GM23338 (cell line): Measurements from ENCODE around the gene LDHA. TPM values are rescaled to one million over a fixed set of nuclear protein-coding genes. Genes with fewer than 3 reads are reported as not detected.

Experiments used
- ATAC-seq: fragments of 200-7000 bp; cut with Tn5 transposase; 3 replicates; pipeline ENCODE4 v1.9.1; 2020
- DNase-seq: peaks from one replicate; pipeline ENCODE4 v3.0.0-alpha.2; 2015; ENCODE audit warnings: low spot score
- H2AFZ ChIP-seq: fragments of 200-600 bp; sonication (generic); 2 replicates; pipeline ENCODE4 v1.8.0; 2016; ENCODE audit warnings: antibody characterized with exemption, mild to moderate bottlenecking, moderate library complexity
- H3F3A ChIP-seq: fragments of 200-600 bp; sonication (generic); replicated peaks from 2 replicates; pipeline ENCODE4 v1.8.0; 2017; ENCODE audit warnings: antibody characterized with exemption, mixed run types, low read depth
- H3K27ac ChIP-seq: fragments of 200-600 bp; sonication (generic); 2 replicates; pipeline ENCODE4 v1.6.1; 2016; ENCODE audit warnings: low read depth
- H3K27me3 ChIP-seq: fragments of 200-600 bp; sonication (generic); 2 replicates; pipeline ENCODE4 v1.8.0; 2016; ENCODE audit warnings: mild to moderate bottlenecking, mixed run types, moderate library complexity; ENCODE audit not compliant: insufficient read depth
- H3K36me3 ChIP-seq: fragments of 200-600 bp; sonication (generic); 2 replicates; pipeline ENCODE4 v1.8.0; 2016; ENCODE audit warnings: mild to moderate bottlenecking; ENCODE audit not compliant: insufficient read depth
- H3K4me1 ChIP-seq: fragments of 200-600 bp; sonication (generic); 2 replicates; pipeline ENCODE4 v1.8.0; 2016; ENCODE audit warnings: mild to moderate bottlenecking, moderate library complexity; ENCODE audit not compliant: insufficient read depth
- H3K4me2 ChIP-seq: fragments of 200-600 bp; sonication (generic); 2 replicates; pipeline ENCODE4 v1.7.1; 2017; ENCODE audit warnings: mixed run types
- H3K4me3 ChIP-seq: fragments of 200-600 bp; sonication (generic); 2 replicates; pipeline ENCODE4 v1.6.1; 2016; ENCODE audit warnings: mixed run types
- H3K79me2 ChIP-seq: fragments of 200-600 bp; sonication (generic); replicated peaks from 2 replicates; pipeline ENCODE4 v1.8.0; 2017; ENCODE audit warnings: mild to moderate bottlenecking; ENCODE audit not compliant: insufficient read depth
- H3K9me2 ChIP-seq: fragments of 200-600 bp; sonication (generic); 2 replicates; pipeline ENCODE4 v1.8.0; 2017; ENCODE audit not compliant: insufficient read depth
- H4K20me1 ChIP-seq: fragments of 200-600 bp; sonication (generic); replicated peaks from 2 replicates; pipeline ENCODE4 v1.8.0; 2017; ENCODE audit warnings: mild to moderate bottlenecking; ENCODE audit not compliant: insufficient read depth
- H3K27ac Mint-ChIP-seq: 2 replicates; pipeline ENCODE4 v1.8.0; 2020; ENCODE audit warnings: inconsistent platforms, mild to moderate bottlenecking, moderate library complexity, mixed read lengths
- H3K27me3 Mint-ChIP-seq: 3 replicates; pipeline ENCODE4 v1.8.0; 2022; ENCODE audit warnings: low read depth, mild to moderate bottlenecking, moderate library complexity, mixed read lengths, inconsistent platforms; ENCODE audit not compliant: insufficient read depth, poor library complexity
- H3K36me3 Mint-ChIP-seq: 3 replicates; pipeline ENCODE4 v1.8.0; 2021; ENCODE audit warnings: low read depth, mild to moderate bottlenecking, inconsistent platforms, moderate library complexity, mixed read lengths
- H3K4me1 Mint-ChIP-seq: 3 replicates; pipeline ENCODE4 v1.8.0; 2020; ENCODE audit warnings: mild to moderate bottlenecking, inconsistent platforms, mixed read lengths
- H3K4me3 Mint-ChIP-seq: 3 replicates; pipeline ENCODE4 v1.8.0; 2021; ENCODE audit warnings: moderate library complexity, mild to moderate bottlenecking, inconsistent platforms, mixed read lengths
- H3K9me3 Mint-ChIP-seq: 3 replicates; pipeline ENCODE4 v1.8.0; 2020; ENCODE audit warnings: moderate library complexity, mild to moderate bottlenecking, inconsistent platforms, mixed read lengths
- CREB1 ChIP-seq: fragments of 250-450 bp; sonication (Bioruptor Pico); IDR thresholded peaks from 2 replicates; pipeline ENCODE4 v1.5.0; 2020; ENCODE audit warnings: low read depth, mild to moderate bottlenecking, moderate library complexity
- EZH2phosphoT487 ChIP-seq: fragments of 200-600 bp; sonication (generic); IDR thresholded peaks from one replicate; pipeline ENCODE4 v1.8.1; 2018; ENCODE audit warnings: antibody characterized with exemption; ENCODE audit not compliant: unreplicated experiment
- JUNB ChIP-seq: IDR thresholded peaks from one replicate; pipeline ENCODE4 v1.6.1; 2016; ENCODE audit warnings: antibody characterized with exemption; ENCODE audit not compliant: unreplicated experiment
- NANOG ChIP-seq: IDR thresholded peaks from 2 replicates; pipeline ENCODE4 v1.6.1; 2016; ENCODE audit warnings: antibody characterized with exemption, borderline replicate concordance
- POLR2AphosphoS5 ChIP-seq: IDR thresholded peaks from 2 replicates; pipeline ENCODE4 v1.6.1; 2016; ENCODE audit warnings: antibody characterized with exemption, low read depth
- ZNF114 ChIP-seq: fragments of 250-450 bp; sonication (Bioruptor Pico); IDR thresholded peaks from 2 replicates; pipeline ENCODE4 v1.5.0; 2020; ENCODE audit warnings: mild to moderate bottlenecking, moderate library complexity
- long read RNA-seq: library from polyadenylated mRNA; unstranded; transcript quantifications from one replicate; pipeline ENCODE4 v2.0.0, GENCODE V29; 2020; ENCODE audit not compliant: unreplicated experiment
- polyA plus RNA-seq: library from polyadenylated mRNA; unstranded; fragments of >200 nt; fragmentation: Nextera tagmentation; extraction: Ambion mirVana; gene quantifications from 2 replicates; pipeline ENCODE4 v1.2.1, GENCODE V29; 2016
- total RNA-seq: library from RNA; depleted of rRNA; stranded (reverse); fragments of >200 nt; shearing (Covaris generic); gene quantifications from 2 replicates; pipeline ENCODE4 v1.2.3, GENCODE V29; 2014; rRNA removed
- TF ChIP-seq, protein P1 (sequence below): IDR thresholded peaks from 2 replicates; pipeline ENCODE4 v1.6.1; 2016; ENCODE audit warnings: antibody characterized with exemption
- TF ChIP-seq, protein P2 (sequence below), 2 experiments: fragments of 200-600 bp in 1 of 2; sonication (generic) in 1 of 2; conservative IDR thresholded peaks; 2 replicates each; pipeline versions ENCODE4 v1.5.1 to v1.6.1; 2016 to 2017; ENCODE audit warnings: antibody characterized with exemption in 2 of 2, low read depth in 2 of 2, mild to moderate bottlenecking in 2 of 2, moderate library complexity in 1 of 2
- TF ChIP-seq, protein P3 (sequence below): fragments of 250-450 bp; sonication (Bioruptor Pico); IDR thresholded peaks from 2 replicates; pipeline ENCODE4 v1.5.0; 2020; ENCODE audit warnings: mild to moderate bottlenecking, moderate library complexity

LDHA gene
- total RNA-seq (432 and 447 TPM in 2 replicates), polyA plus RNA-seq (428 and 467 TPM in 2 replicates)
- long read RNA-seq, transcript LDHA-205 (8 exons, 2,416 nt), result major isoform, 968 of 1,019 reads
- long read RNA-seq, transcript LDHA-218 (8 exons, 2,305 nt), result minor isoform, 17 of 1,019 reads
- long read RNA-seq, transcript LDHA-220 (7 exons, 1,288 nt), result minor isoform, 12 of 1,019 reads
- long read RNA-seq, partial matches to known transcripts, result 1 of 1,019 reads
- long read RNA-seq, other reads (novel, unspliced or antisense), result 12 of 1,019 reads

DNA sequence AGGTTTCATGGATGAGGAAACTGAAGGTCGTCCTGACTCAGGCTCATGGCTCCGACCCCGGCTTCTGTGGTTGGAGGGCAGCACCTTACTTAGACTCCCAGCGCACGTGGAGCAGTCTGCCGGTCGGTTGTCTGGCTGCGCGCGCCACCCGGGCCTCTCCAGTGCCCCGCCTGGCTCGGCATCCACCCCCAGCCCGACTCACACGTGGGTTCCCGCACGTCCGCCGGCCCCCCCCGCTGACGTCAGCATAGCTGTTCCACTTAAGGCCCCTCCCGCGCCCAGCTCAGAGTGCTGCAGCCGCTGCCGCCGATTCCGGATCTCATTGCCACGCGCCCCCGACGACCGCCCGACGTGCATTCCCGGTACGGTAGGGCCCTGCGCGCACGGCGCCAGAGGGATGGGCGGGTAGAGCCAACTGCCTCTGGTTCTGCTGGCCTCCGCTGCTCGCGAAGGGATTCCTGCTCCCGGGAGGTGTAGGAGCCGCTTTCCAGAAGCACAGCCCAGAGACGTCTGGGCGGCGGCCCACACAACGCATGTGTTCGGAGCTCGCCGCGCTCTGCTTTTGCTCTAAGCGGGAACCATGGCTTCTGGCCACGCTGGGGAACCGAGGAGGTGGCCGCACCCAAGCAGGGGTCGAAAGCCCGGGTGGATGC, at the start of gene LDHA:
Gene LDHA, plus strand, starts transcription at position 289 of the 653 bp plus-strand sequence. CDS start 2,280 bp downstream, outside the sequence.
- H3K4me3 ChIP-seq, result peak within 1 kb of the TSS; percentile 69
- ATAC-seq, result peak; percentile 64
- H3F3A ChIP-seq, result peaks cover 8% of the 10 kb centered on the region
- Mint-ChIP-seq H3K9me3 (no peaks in the 10 kb centered on the region), H3K36me3 (peaks cover 32% of the 10 kb centered on the region), H3K27me3 (peaks cover 25% of the 10 kb centered on the region), H3K4me3 (peak within 1 kb of the TSS; percentile 98), H3K27ac (peak within 1 kb of the TSS; percentile 87), H3K4me1 (peaks cover 12% of the 10 kb centered on the region)
- H4K20me1 ChIP-seq, result 0 out of 2 replicates have a peak, but pooled peaks cover 5% of the 10 kb centered on the region
- peak; percentile 88 for DNase-seq
- H3K4me1 ChIP-seq, result peaks cover 5% of the 10 kb centered on the region
- H3K36me3 ChIP-seq, result peaks cover 23% of the 10 kb centered on the region
- H3K4me2 ChIP-seq, result peak within 1 kb of the TSS; percentile 96
- peak within 1 kb of the TSS; percentile 85 for H3K27ac ChIP-seq
- peak within 1 kb of the TSS; percentile 97 for H2AFZ ChIP-seq
- peaks cover 9% of the 10 kb centered on the region for H3K27me3 ChIP-seq
- no peaks in the 10 kb centered on the region for H3K9me2 ChIP-seq
- peaks cover 39% of the 10 kb centered on the region for H3K79me2 ChIP-seq
- TF ChIP-seq CREB1, result peak; percentile 93
- TF ChIP-seq, protein P1, sequence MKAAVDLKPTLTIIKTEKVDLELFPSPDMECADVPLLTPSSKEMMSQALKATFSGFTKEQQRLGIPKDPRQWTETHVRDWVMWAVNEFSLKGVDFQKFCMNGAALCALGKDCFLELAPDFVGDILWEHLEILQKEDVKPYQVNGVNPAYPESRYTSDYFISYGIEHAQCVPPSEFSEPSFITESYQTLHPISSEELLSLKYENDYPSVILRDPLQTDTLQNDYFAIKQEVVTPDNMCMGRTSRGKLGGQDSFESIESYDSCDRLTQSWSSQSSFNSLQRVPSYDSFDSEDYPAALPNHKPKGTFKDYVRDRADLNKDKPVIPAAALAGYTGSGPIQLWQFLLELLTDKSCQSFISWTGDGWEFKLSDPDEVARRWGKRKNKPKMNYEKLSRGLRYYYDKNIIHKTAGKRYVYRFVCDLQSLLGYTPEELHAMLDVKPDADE, result no peak
- no peak for TF ChIP-seq ZNF114 (CRISPR knock-in tag)
- TF ChIP-seq, protein P2, sequence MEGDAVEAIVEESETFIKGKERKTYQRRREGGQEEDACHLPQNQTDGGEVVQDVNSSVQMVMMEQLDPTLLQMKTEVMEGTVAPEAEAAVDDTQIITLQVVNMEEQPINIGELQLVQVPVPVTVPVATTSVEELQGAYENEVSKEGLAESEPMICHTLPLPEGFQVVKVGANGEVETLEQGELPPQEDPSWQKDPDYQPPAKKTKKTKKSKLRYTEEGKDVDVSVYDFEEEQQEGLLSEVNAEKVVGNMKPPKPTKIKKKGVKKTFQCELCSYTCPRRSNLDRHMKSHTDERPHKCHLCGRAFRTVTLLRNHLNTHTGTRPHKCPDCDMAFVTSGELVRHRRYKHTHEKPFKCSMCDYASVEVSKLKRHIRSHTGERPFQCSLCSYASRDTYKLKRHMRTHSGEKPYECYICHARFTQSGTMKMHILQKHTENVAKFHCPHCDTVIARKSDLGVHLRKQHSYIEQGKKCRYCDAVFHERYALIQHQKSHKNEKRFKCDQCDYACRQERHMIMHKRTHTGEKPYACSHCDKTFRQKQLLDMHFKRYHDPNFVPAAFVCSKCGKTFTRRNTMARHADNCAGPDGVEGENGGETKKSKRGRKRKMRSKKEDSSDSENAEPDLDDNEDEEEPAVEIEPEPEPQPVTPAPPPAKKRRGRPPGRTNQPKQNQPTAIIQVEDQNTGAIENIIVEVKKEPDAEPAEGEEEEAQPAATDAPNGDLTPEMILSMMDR (conservative IDR thresholded peaks at IDR 0.05; ENCODE audit: low read depth in 2 of 2), result no peak
- TF ChIP-seq NANOG, result no peak
- TF ChIP-seq POLR2AphosphoS5, result peak; percentile 91

DNA sequence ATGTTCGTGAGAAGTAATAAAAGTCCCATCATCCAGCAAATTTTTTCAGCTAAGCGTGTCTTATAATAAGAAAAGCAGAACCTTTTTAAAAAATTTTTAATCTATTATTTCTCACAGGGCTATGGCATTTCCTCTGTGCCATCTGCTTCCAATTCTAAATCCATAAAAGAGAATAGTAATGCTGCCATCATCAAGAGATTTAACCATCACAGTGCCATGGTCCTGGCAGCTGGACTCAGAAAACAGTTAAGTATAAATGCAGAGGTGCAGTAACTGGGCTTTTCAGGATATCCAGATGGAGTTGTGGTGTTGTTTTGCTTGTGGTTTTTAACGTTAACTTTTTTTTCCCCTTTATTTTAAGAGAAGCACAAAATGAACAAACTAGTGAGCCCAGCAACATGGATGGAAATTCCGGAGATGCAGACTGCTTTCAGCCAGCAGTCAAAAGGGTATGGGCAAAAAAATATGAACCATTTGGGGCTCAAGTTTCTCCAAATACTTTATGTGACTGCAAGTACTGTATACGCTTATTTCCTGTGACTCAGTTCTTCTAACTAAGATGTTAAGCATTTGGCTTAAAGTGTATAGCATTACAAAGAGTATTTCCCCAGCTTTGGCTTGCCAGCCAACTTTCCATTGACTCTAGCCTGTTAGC, 46.8 kb upstream of the LDHA start:
- no peaks in the 10 kb centered on the region for H3K9me2 ChIP-seq
- no peaks in the 10 kb centered on the region for H3K79me2 ChIP-seq
- H3K4me3 ChIP-seq, result no peak overlapping the region
- peaks cover 19% of the 10 kb centered on the region for H3K36me3 ChIP-seq
- H3K9me3 Mint-ChIP-seq, result no peaks in the 10 kb centered on the region
- H3K36me3 Mint-ChIP-seq, result peaks cover 37% of the 10 kb centered on the region
- H4K20me1 ChIP-seq, result no peaks in the 10 kb centered on the region
- no peak overlapping the region for H3K27ac ChIP-seq
- DNase-seq (no peak), ATAC-seq (no peak)
- H2AFZ ChIP-seq, result no peak overlapping the region
- no peaks in the 10 kb centered on the region for H3K27me3 ChIP-seq
- H3K27me3 Mint-ChIP-seq, result no peaks in the 10 kb centered on the region
- H3K4me3 Mint-ChIP-seq, result no peak overlapping the region
- no peak overlapping the region for H3K4me2 ChIP-seq
- no peaks in the 10 kb centered on the region for H3K4me1 ChIP-seq
- no peaks in the 10 kb centered on the region for H3K4me1 Mint-ChIP-seq
- no peak overlapping the region for H3K27ac Mint-ChIP-seq
- H3F3A ChIP-seq, result no peaks in the 10 kb centered on the region
- TF ChIP-seq, protein P3, sequence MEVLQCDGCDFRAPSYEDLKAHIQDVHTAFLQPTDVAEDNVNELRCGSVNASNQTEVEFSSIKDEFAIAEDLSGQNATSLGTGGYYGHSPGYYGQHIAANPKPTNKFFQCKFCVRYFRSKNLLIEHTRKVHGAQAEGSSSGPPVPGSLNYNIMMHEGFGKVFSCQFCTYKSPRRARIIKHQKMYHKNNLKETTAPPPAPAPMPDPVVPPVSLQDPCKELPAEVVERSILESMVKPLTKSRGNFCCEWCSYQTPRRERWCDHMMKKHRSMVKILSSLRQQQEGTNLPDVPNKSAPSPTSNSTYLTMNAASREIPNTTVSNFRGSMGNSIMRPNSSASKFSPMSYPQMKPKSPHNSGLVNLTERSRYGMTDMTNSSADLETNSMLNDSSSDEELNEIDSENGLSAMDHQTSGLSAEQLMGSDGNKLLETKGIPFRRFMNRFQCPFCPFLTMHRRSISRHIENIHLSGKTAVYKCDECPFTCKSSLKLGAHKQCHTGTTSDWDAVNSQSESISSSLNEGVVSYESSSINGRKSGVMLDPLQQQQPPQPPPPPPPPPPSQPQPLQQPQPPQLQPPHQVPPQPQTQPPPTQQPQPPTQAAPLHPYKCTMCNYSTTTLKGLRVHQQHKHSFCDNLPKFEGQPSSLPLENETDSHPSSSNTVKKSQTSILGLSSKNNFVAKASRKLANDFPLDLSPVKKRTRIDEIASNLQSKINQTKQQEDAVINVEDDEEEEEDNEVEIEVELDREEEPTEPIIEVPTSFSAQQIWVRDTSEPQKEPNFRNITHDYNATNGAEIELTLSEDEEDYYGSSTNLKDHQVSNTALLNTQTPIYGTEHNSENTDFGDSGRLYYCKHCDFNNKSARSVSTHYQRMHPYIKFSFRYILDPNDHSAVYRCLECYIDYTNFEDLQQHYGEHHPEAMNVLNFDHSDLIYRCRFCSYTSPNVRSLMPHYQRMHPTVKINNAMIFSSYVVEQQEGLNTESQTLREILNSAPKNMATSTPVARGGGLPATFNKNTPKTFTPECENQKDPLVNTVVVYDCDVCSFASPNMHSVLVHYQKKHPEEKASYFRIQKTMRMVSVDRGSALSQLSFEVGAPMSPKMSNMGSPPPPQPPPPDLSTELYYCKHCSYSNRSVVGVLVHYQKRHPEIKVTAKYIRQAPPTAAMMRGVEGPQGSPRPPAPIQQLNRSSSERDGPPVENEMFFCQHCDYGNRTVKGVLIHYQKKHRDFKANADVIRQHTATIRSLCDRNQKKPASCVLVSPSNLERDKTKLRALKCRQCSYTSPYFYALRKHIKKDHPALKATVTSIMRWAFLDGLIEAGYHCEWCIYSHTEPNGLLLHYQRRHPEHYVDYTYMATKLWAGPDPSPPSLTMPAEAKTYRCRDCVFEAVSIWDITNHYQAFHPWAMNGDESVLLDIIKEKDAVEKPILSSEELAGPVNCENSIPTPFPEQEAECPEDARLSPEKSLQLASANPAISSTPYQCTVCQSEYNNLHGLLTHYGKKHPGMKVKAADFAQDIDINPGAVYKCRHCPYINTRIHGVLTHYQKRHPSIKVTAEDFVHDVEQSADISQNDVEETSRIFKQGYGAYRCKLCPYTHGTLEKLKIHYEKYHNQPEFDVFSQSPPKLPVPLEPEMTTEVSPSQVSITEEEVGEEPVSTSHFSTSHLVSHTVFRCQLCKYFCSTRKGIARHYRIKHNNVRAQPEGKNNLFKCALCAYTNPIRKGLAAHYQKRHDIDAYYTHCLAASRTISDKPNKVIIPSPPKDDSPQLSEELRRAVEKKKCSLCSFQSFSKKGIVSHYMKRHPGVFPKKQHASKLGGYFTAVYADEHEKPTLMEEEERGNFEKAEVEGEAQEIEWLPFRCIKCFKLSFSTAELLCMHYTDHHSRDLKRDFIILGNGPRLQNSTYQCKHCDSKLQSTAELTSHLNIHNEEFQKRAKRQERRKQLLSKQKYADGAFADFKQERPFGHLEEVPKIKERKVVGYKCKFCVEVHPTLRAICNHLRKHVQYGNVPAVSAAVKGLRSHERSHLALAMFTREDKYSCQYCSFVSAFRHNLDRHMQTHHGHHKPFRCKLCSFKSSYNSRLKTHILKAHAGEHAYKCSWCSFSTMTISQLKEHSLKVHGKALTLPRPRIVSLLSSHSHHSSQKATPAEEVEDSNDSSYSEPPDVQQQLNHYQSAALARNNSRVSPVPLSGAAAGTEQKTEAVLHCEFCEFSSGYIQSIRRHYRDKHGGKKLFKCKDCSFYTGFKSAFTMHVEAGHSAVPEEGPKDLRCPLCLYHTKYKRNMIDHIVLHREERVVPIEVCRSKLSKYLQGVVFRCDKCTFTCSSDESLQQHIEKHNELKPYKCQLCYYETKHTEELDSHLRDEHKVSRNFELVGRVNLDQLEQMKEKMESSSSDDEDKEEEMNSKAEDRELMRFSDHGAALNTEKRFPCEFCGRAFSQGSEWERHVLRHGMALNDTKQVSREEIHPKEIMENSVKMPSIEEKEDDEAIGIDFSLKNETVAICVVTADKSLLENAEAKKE, result no peak
- TF ChIP-seq EZH2phosphoT487 (no peak), JUNB (no peak)
